OCI-LY1 (cell line): ENCODE data around the gene ARHGEF12.

Experiments
- H2AFZ ChIP-seq: fragments of 200-600 bp; sonication (generic), shearing (Covaris generic); 2 replicates; pipeline ENCODE4 v1.6.0; 2014; ENCODE audit warnings: antibody characterized with exemption, mild to moderate bottlenecking, low read length
- H3F3A ChIP-seq: fragments of 200-600 bp; sonication (generic), shearing (Covaris generic); 2 replicates; pipeline ENCODE4 v1.6.0; 2014; ENCODE audit warnings: mild to moderate bottlenecking, antibody characterized with exemption, low read length, moderate library complexity; ENCODE audit not compliant: insufficient read depth
- H3K27ac ChIP-seq: fragments of 200-600 bp; sonication (generic); 2 replicates; pipeline ENCODE4 v1.5.1; 2014; ENCODE audit warnings: low read length, mixed run types, mild to moderate bottlenecking, low read depth; ENCODE audit not compliant: poor library complexity, severe bottlenecking
- H3K27me3 ChIP-seq: fragments of 200-600 bp; sonication (generic); 2 replicates; pipeline ENCODE4 v1.6.0; 2014; ENCODE audit warnings: antibody characterized with exemption, mild to moderate bottlenecking, low read length, moderate library complexity; ENCODE audit not compliant: insufficient read depth
- H3K36me3 ChIP-seq: fragments of 200-600 bp; sonication (generic); 2 replicates; pipeline ENCODE4 v1.6.1; 2014; ENCODE audit warnings: mild to moderate bottlenecking, antibody characterized with exemption, low read length, moderate library complexity, mixed read lengths; ENCODE audit not compliant: insufficient read depth
- H3K4me1 ChIP-seq: fragments of 200-600 bp; sonication (generic); 2 replicates; pipeline ENCODE4 v1.5.1; 2014; ENCODE audit warnings: mild to moderate bottlenecking, low read length, moderate library complexity; ENCODE audit not compliant: insufficient read depth, severe bottlenecking
- H3K4me2 ChIP-seq: fragments of 200-600 bp; sonication (generic), shearing (Covaris generic); 2 replicates; pipeline ENCODE4 v1.6.1; 2014; ENCODE audit warnings: low read length
- H3K4me3 ChIP-seq: fragments of 200-600 bp; sonication (generic); 2 replicates; pipeline ENCODE4 v1.5.1; 2014; ENCODE audit warnings: low read length, low read depth, mild to moderate bottlenecking, mixed read lengths; ENCODE audit not compliant: poor library complexity, severe bottlenecking
- H3K79me2 ChIP-seq: fragments of 200-600 bp; shearing (Covaris generic); 2 replicates; pipeline ENCODE4 v1.6.1; 2016; ENCODE audit warnings: mixed run types, low read length, mixed read lengths; ENCODE audit not compliant: insufficient read depth
- H3K9ac ChIP-seq: fragments of 200-600 bp; sonication (generic), shearing (Covaris generic); 2 replicates; pipeline ENCODE4 v1.6.1; 2014; ENCODE audit warnings: mild to moderate bottlenecking, low read length, mixed read lengths
- H3K9me2 ChIP-seq: fragments of 200-600 bp; sonication (generic), shearing (Covaris generic); 2 replicates; pipeline ENCODE4 v1.6.1; 2014; ENCODE audit warnings: low read depth, mild to moderate bottlenecking, low read length, mixed read lengths
- H3K9me3 ChIP-seq: fragments of 200-600 bp; shearing (Covaris generic); 2 replicates; pipeline ENCODE4 v1.6.1; 2014; ENCODE audit warnings: low read length, mixed read lengths
- H4K20me1 ChIP-seq: fragments of 200-600 bp; sonication (generic), shearing (Covaris generic); 2 replicates; pipeline ENCODE4 v1.6.0; 2016; ENCODE audit warnings: mild to moderate bottlenecking, low read length; ENCODE audit not compliant: insufficient read depth
- CTCF ChIP-seq: fragments of 200-600 bp; sonication (generic), shearing (Covaris generic); IDR thresholded peaks from 2 replicates; pipeline ENCODE4 v1.5.1; 2017; ENCODE audit warnings: mild to moderate bottlenecking, antibody characterized with exemption, low read length, moderate library complexity, mixed read lengths
- EZH2 ChIP-seq: fragments of 200-600 bp; sonication (generic), shearing (Covaris generic); IDR thresholded peaks from 2 replicates; pipeline ENCODE4 v1.8.0; 2017; ENCODE audit warnings: borderline replicate concordance, mixed run types, mild to moderate bottlenecking, antibody characterized with exemption, low read length, moderate library complexity, mixed read lengths

The ARHGEF12 gene

GRCh38 chr11:120513436-120514315 lies 177.5 kb downstream of the ARHGEF12 start:
- Histone ChIP-seq H3K27me3 (no peaks in the 10 kb centered on the region), H3K4me3 (no peak overlapping the region)

GRCh38 chr11:120514541-120515121 lies 178.4 kb downstream of the ARHGEF12 start:
- no peak for TF ChIP-seq EZH2
- TF ChIP-seq CTCF: no peak
- H3F3A ChIP-seq: no peaks in the 10 kb centered on the region
- no peak overlapping the region for H2AFZ ChIP-seq
- H3K4me3 ChIP-seq: no peak overlapping the region
- H3K4me1 ChIP-seq: no peaks in the 10 kb centered on the region
- no peaks in the 10 kb centered on the region for H3K36me3 ChIP-seq
- no peak overlapping the region for H3K4me2 ChIP-seq
- no peaks in the 10 kb centered on the region for H3K79me2 ChIP-seq
- H3K27ac ChIP-seq: no peak overlapping the region
- H3K9me2 ChIP-seq: no peaks in the 10 kb centered on the region
- no peaks in the 10 kb centered on the region for H3K9me3 ChIP-seq
- H3K9ac ChIP-seq: no peak overlapping the region
- no peaks in the 10 kb centered on the region for H4K20me1 ChIP-seq
- H3K27me3 ChIP-seq: no peaks in the 10 kb centered on the region

More at GRCh38 chr11:120513436-120514315, 177.5 kb downstream of the ARHGEF12 start:
- no peaks in the 10 kb centered on the region for H3F3A ChIP-seq
- no peak overlapping the region for H3K27ac ChIP-seq
- no peak overlapping the region for H3K4me2 ChIP-seq
- no peak overlapping the region for H3K9ac ChIP-seq
- no peaks in the 10 kb centered on the region for H3K9me3 ChIP-seq
- H3K9me2 ChIP-seq: no peaks in the 10 kb centered on the region
- H3K36me3 ChIP-seq: no peaks in the 10 kb centered on the region
- no peak for TF ChIP-seq EZH2
- TF ChIP-seq CTCF: no peak
- H3K4me1 ChIP-seq: no peaks in the 10 kb centered on the region
- no peak overlapping the region for H2AFZ ChIP-seq
- H4K20me1 ChIP-seq: no peaks in the 10 kb centered on the region
- H3K79me2 ChIP-seq: no peaks in the 10 kb centered on the region

GRCh38 chr11:120515186-120515723 lies 179.0 kb downstream of the ARHGEF12 start:
- TF ChIP-seq CTCF (no peak), EZH2 (no peak)
- no peaks in the 10 kb centered on the region for H3K9me2 ChIP-seq
- H3K9ac ChIP-seq: no peak overlapping the region
- no peak overlapping the region for H3K27ac ChIP-seq
- no peak overlapping the region for H3K4me3 ChIP-seq
- no peaks in the 10 kb centered on the region for H3K27me3 ChIP-seq
- no peaks in the 10 kb centered on the region for H3K4me1 ChIP-seq
- H3K9me3 ChIP-seq: no peaks in the 10 kb centered on the region
- H3K4me2 ChIP-seq: no peak overlapping the region
- H3K36me3 ChIP-seq: no peaks in the 10 kb centered on the region
- H2AFZ ChIP-seq: no peak overlapping the region
- H4K20me1 ChIP-seq: no peaks in the 10 kb centered on the region
- no peaks in the 10 kb centered on the region for H3K79me2 ChIP-seq
- no peaks in the 10 kb centered on the region for H3F3A ChIP-seq
